Stimulated activated naive CD8-positive, alpha-beta T cell treated with anti-CD3 and anti-CD28 coated beads, Interleukin-15, amount 100 ng/mL, for 72 hours (primary cell): ENCODE data around the gene NR2C2.

Experiments
- ATAC-seq: fragments of 150-1000 bp; cut with Tn5 transposase; 2 replicates; pipeline ENCODE4 v1.10.0; 2021; ENCODE audit warnings: mild to moderate bottlenecking, moderate library complexity
- DNase-seq, 2 donors: peaks; one replicate each; pipeline ENCODE4 v3.0.0; 2021 to 2022
- H3K27ac Mint-ChIP-seq, 2 donors: one replicate each; pipeline ENCODE4 v1.8.0; 2022; ENCODE audit warnings: mild to moderate bottlenecking in 2 of 2, mixed read lengths in 2 of 2, moderate library complexity in 2 of 2
- H3K27me3 Mint-ChIP-seq: one replicate; pipeline ENCODE4 v1.8.0; 2022; ENCODE audit warnings: mixed read lengths
- H3K4me1 Mint-ChIP-seq: one replicate; pipeline ENCODE4 v1.8.0; 2022; ENCODE audit warnings: mild to moderate bottlenecking, mixed read lengths
- H3K4me3 Mint-ChIP-seq, 2 donors: one replicate each; pipeline ENCODE4 v1.8.0; 2022; ENCODE audit warnings: mild to moderate bottlenecking in 2 of 2, mixed read lengths in 2 of 2, moderate library complexity in 1 of 2
- H3K9me3 Mint-ChIP-seq, 2 donors: one replicate each; pipeline ENCODE4 v1.8.0; 2022; ENCODE audit warnings: mixed read lengths in 2 of 2

Gene NR2C2

GRCh38 chr3:15074500-15074899, 127.1 kb downstream of the NR2C2 start:
- H3K4me1 Mint-ChIP-seq: peaks cover 6% of the 10 kb centered on the region
- H3K4me3 Mint-ChIP-seq: no peak overlapping the region
- no peak overlapping the region for H3K27ac Mint-ChIP-seq
- DNase-seq (no peak), ATAC-seq (no peak)
- no peaks in the 10 kb centered on the region for H3K9me3 Mint-ChIP-seq
- H3K27me3 Mint-ChIP-seq: no peaks in the 10 kb centered on the region

- Mint-ChIP-seq H3K4me1 (peaks cover 5% of the 10 kb centered on the region), H3K4me3 (no peak overlapping the region), H3K27me3 (no peaks in the 10 kb centered on the region), H3K27ac (no peak overlapping the region), H3K9me3 (no peaks in the 10 kb centered on the region)
- no peak for ATAC-seq
- DNase-seq: no peak
These were observed 131.7 kb downstream of the NR2C2 start for GRCh38 chr3:15079091-15079490.

GRCh38 chr3:15081960-15082664, 134.7 kb downstream of the NR2C2 start:
- ATAC-seq (no peak), DNase-seq (no peak)
- H3K4me1 Mint-ChIP-seq: peaks cover 5% of the 10 kb centered on the region
- H3K9me3 Mint-ChIP-seq: no peaks in the 10 kb centered on the region
- no peaks in the 10 kb centered on the region for H3K27me3 Mint-ChIP-seq
- no peak overlapping the region for H3K4me3 Mint-ChIP-seq
- peak overlapping the region in 1 of 2 donors; percentile 36 for H3K27ac Mint-ChIP-seq

- Mint-ChIP-seq H3K4me1 (peaks cover 5% of the 10 kb centered on the region), H3K27me3 (no peaks in the 10 kb centered on the region), H3K9me3 (no peaks in the 10 kb centered on the region), H3K27ac (no peak overlapping the region), H3K4me3 (no peak overlapping the region)
- DNase-seq: no peak
- no peak for ATAC-seq
These were observed 135.9 kb downstream of the NR2C2 start for GRCh38 chr3:15083252-15083651.

GRCh38 chr3:15086263-15086662, 138.9 kb downstream of the NR2C2 start:
- ATAC-seq (no peak), DNase-seq (no peak)
- Mint-ChIP-seq H3K4me1 (peaks cover 5% of the 10 kb centered on the region), H3K9me3 (no peaks in the 10 kb centered on the region), H3K4me3 (no peak overlapping the region), H3K27me3 (no peaks in the 10 kb centered on the region), H3K27ac (no peak overlapping the region)

GRCh38 chr3:15086699-15087098, 139.3 kb downstream of the NR2C2 start:
- Mint-ChIP-seq H3K4me3 (no peak overlapping the region), H3K9me3 (no peaks in the 10 kb centered on the region), H3K27me3 (no peaks in the 10 kb centered on the region), H3K27ac (no peak overlapping the region), H3K4me1 (peaks cover 5% of the 10 kb centered on the region)
- DNase-seq: no peak
- no peak for ATAC-seq

- Mint-ChIP-seq H3K27ac (no peak overlapping the region), H3K9me3 (no peaks in the 10 kb centered on the region), H3K4me3 (no peak overlapping the region), H3K27me3 (no peaks in the 10 kb centered on the region), H3K4me1 (no peaks in the 10 kb centered on the region)
- DNase-seq: no peak
- ATAC-seq: no peak
These were observed 141.8 kb downstream of the NR2C2 start for GRCh38 chr3:15089201-15089600.

- DNase-seq (no peak), ATAC-seq (no peak)
- H3K4me3 Mint-ChIP-seq: no peak overlapping the region
- no peaks in the 10 kb centered on the region for H3K9me3 Mint-ChIP-seq
- no peaks in the 10 kb centered on the region for H3K27me3 Mint-ChIP-seq
- no peaks in the 10 kb centered on the region for H3K4me1 Mint-ChIP-seq
- H3K27ac Mint-ChIP-seq: no peak overlapping the region
These were observed 144.2 kb downstream of the NR2C2 start for GRCh38 chr3:15091575-15091974.

GRCh38 chr3:15092686-15093085, 145.3 kb downstream of the NR2C2 start:
- peaks cover 2% of the 10 kb centered on the region for H3K4me1 Mint-ChIP-seq
- ATAC-seq (no peak), DNase-seq (no peak)
- no peaks in the 10 kb centered on the region for H3K27me3 Mint-ChIP-seq
- no peaks in the 10 kb centered on the region for H3K9me3 Mint-ChIP-seq
- no peak overlapping the region for H3K4me3 Mint-ChIP-seq
- no peak overlapping the region for H3K27ac Mint-ChIP-seq

GRCh38 chr3:15094187-15094875, 146.9 kb downstream of the NR2C2 start:
- ATAC-seq: no peak
- Mint-ChIP-seq H3K27ac (no peak overlapping the region), H3K4me3 (no peak overlapping the region), H3K4me1 (peaks cover 13% of the 10 kb centered on the region), H3K9me3 (no peaks in the 10 kb centered on the region), H3K27me3 (no peaks in the 10 kb centered on the region)
- no peak for DNase-seq

- no peaks in the 10 kb centered on the region for H3K9me3 Mint-ChIP-seq
- H3K4me3 Mint-ChIP-seq: no peak overlapping the region
- peaks cover 21% of the 10 kb centered on the region for H3K4me1 Mint-ChIP-seq
- H3K27me3 Mint-ChIP-seq: no peaks in the 10 kb centered on the region
- no peak overlapping the region for H3K27ac Mint-ChIP-seq
- ATAC-seq (no peak), DNase-seq (no peak)
These were observed 148.7 kb downstream of the NR2C2 start for GRCh38 chr3:15096046-15096445.

- H3K4me1 Mint-ChIP-seq: peaks cover 21% of the 10 kb centered on the region
- H3K9me3 Mint-ChIP-seq: no peaks in the 10 kb centered on the region
- peak overlapping the region; percentile 82 to 92 for H3K4me3 Mint-ChIP-seq
- peak overlapping the region; percentile 4 to 60 for H3K27ac Mint-ChIP-seq
- peaks cover 9% of the 10 kb centered on the region for H3K27me3 Mint-ChIP-seq
- DNase-seq (peak; percentile 50 to 73), ATAC-seq (peak; percentile 10)
These were observed 150.5 kb downstream of the NR2C2 start for GRCh38 chr3:15097891-15098290.
